Stimulated activated effector memory CD8-positive, alpha-beta T cell treated with anti-CD3 and anti-CD28 coated beads, Interleukin-12 subunit alpha, Interleukin-12 subunit beta, amount 100 ng/mL, for 72 hours (primary cell): ENCODE data around the gene CD40.

Source experiments
- ATAC-seq: fragments of 150-1000 bp; cut with Tn5 transposase; 2 replicates; pipeline ENCODE4 v1.10.0; 2021
- DNase-seq, 2 donors: peaks; one replicate each; pipeline ENCODE4 v3.0.0; 2021 to 2022; ENCODE audit warnings: low spot score in 2 of 2
- H3K27ac Mint-ChIP-seq: one replicate; pipeline ENCODE4 v1.8.0; 2022; ENCODE audit warnings: mild to moderate bottlenecking, mixed read lengths
- H3K36me3 Mint-ChIP-seq: one replicate; pipeline ENCODE4 v1.8.0; 2022; ENCODE audit warnings: mild to moderate bottlenecking, mixed read lengths
- H3K4me1 Mint-ChIP-seq: one replicate; pipeline ENCODE4 v1.8.0; 2022; ENCODE audit warnings: mixed read lengths
- H3K4me3 Mint-ChIP-seq: one replicate; pipeline ENCODE4 v1.8.0; 2022; ENCODE audit warnings: mild to moderate bottlenecking, mixed read lengths
- H3K9me3 Mint-ChIP-seq: one replicate; pipeline ENCODE4 v1.8.0; 2022; ENCODE audit warnings: mixed read lengths

Gene CD40

GRCh38 chr20:46164254-46164653, 46.1 kb downstream of the CD40 start:
- H3K9me3 Mint-ChIP-seq: no peaks in the 10 kb centered on the region
- no peaks in the 10 kb centered on the region for H3K4me1 Mint-ChIP-seq
- no peak overlapping the region for H3K4me3 Mint-ChIP-seq
- ATAC-seq (no peak), DNase-seq (no peak)
- no peaks in the 10 kb centered on the region for H3K36me3 Mint-ChIP-seq
- no peak overlapping the region for H3K27ac Mint-ChIP-seq

GRCh38 chr20:46167080-46167479, 49.0 kb downstream of the CD40 start:
- ATAC-seq (no peak), DNase-seq (no peak)
- Mint-ChIP-seq H3K4me3 (no peak overlapping the region), H3K9me3 (no peaks in the 10 kb centered on the region), H3K27ac (no peak overlapping the region), H3K36me3 (no peaks in the 10 kb centered on the region), H3K4me1 (peaks cover 10% of the 10 kb centered on the region)

GRCh38 chr20:46168438-46168837, 50.3 kb downstream of the CD40 start:
- no peak overlapping the region for H3K4me3 Mint-ChIP-seq
- ATAC-seq (no peak), DNase-seq (no peak)
- no peaks in the 10 kb centered on the region for H3K36me3 Mint-ChIP-seq
- no peaks in the 10 kb centered on the region for H3K9me3 Mint-ChIP-seq
- H3K4me1 Mint-ChIP-seq: peaks cover 10% of the 10 kb centered on the region
- no peak overlapping the region for H3K27ac Mint-ChIP-seq

GRCh38 chr20:46169245-46170171, 51.4 kb downstream of the CD40 start:
- DNase-seq (no peak), ATAC-seq (no peak)
- H3K4me1 Mint-ChIP-seq: peaks cover 10% of the 10 kb centered on the region
- no peak overlapping the region for H3K4me3 Mint-ChIP-seq
- H3K9me3 Mint-ChIP-seq: no peaks in the 10 kb centered on the region
- no peak overlapping the region for H3K27ac Mint-ChIP-seq
- H3K36me3 Mint-ChIP-seq: no peaks in the 10 kb centered on the region

- ATAC-seq (no peak), DNase-seq (no peak)
- Mint-ChIP-seq H3K27ac (no peak overlapping the region), H3K4me1 (peaks cover 10% of the 10 kb centered on the region), H3K4me3 (no peak overlapping the region), H3K9me3 (no peaks in the 10 kb centered on the region), H3K36me3 (no peaks in the 10 kb centered on the region)
Measured at GRCh38 chr20:46171476-46171875, 53.4 kb downstream of the CD40 start.

GRCh38 chr20:46171909-46172308, 53.8 kb downstream of the CD40 start:
- Mint-ChIP-seq H3K4me1 (peaks cover 10% of the 10 kb centered on the region), H3K36me3 (no peaks in the 10 kb centered on the region), H3K27ac (no peak overlapping the region), H3K4me3 (no peak overlapping the region), H3K9me3 (no peaks in the 10 kb centered on the region)
- DNase-seq (no peak), ATAC-seq (no peak)

- H3K27ac Mint-ChIP-seq: no peak overlapping the region
- peaks cover 10% of the 10 kb centered on the region for H3K4me1 Mint-ChIP-seq
- H3K4me3 Mint-ChIP-seq: no peak overlapping the region
- no peaks in the 10 kb centered on the region for H3K36me3 Mint-ChIP-seq
- H3K9me3 Mint-ChIP-seq: no peaks in the 10 kb centered on the region
- DNase-seq (no peak), ATAC-seq (no peak)
Measured at GRCh38 chr20:46172455-46172854, 54.3 kb downstream of the CD40 start.

GRCh38 chr20:46172961-46173536, 54.9 kb downstream of the CD40 start:
- Mint-ChIP-seq H3K27ac (no peak overlapping the region), H3K9me3 (no peaks in the 10 kb centered on the region), H3K4me3 (no peak overlapping the region), H3K36me3 (no peaks in the 10 kb centered on the region), H3K4me1 (peaks cover 10% of the 10 kb centered on the region)
- no peak for ATAC-seq
- DNase-seq: no peak

- DNase-seq (no peak), ATAC-seq (no peak)
- Mint-ChIP-seq H3K9me3 (no peaks in the 10 kb centered on the region), H3K27ac (no peak overlapping the region), H3K36me3 (no peaks in the 10 kb centered on the region), H3K4me1 (peaks cover 10% of the 10 kb centered on the region), H3K4me3 (no peak overlapping the region)
Measured at GRCh38 chr20:46173652-46174468, 55.7 kb downstream of the CD40 start.

- peak; percentile 84 for ATAC-seq
- peak; percentile 61 to 82 for DNase-seq
- Mint-ChIP-seq H3K9me3 (no peaks in the 10 kb centered on the region), H3K4me3 (no peak overlapping the region), H3K4me1 (peaks cover 10% of the 10 kb centered on the region), H3K27ac (no peak overlapping the region), H3K36me3 (no peaks in the 10 kb centered on the region)
Measured at GRCh38 chr20:46174469-46175126, 56.5 kb downstream of the CD40 start.

- DNase-seq: no peak
- Mint-ChIP-seq H3K4me3 (no peak overlapping the region), H3K4me1 (peaks cover 10% of the 10 kb centered on the region), H3K27ac (no peak overlapping the region), H3K36me3 (no peaks in the 10 kb centered on the region), H3K9me3 (no peaks in the 10 kb centered on the region)
- ATAC-seq: no peak
Measured at GRCh38 chr20:46175127-46175494, 57.0 kb downstream of the CD40 start.

- DNase-seq (no peak), ATAC-seq (no peak)
- H3K27ac Mint-ChIP-seq: no peak overlapping the region
- H3K36me3 Mint-ChIP-seq: no peaks in the 10 kb centered on the region
- no peaks in the 10 kb centered on the region for H3K9me3 Mint-ChIP-seq
- peaks cover 2% of the 10 kb centered on the region for H3K4me1 Mint-ChIP-seq
- H3K4me3 Mint-ChIP-seq: no peak overlapping the region
Measured at GRCh38 chr20:46176739-46177378, 58.7 kb downstream of the CD40 start.

- DNase-seq (no peak), ATAC-seq (no peak)
- Mint-ChIP-seq H3K4me1 (no peaks in the 10 kb centered on the region), H3K4me3 (no peak overlapping the region), H3K27ac (no peak overlapping the region), H3K9me3 (no peaks in the 10 kb centered on the region), H3K36me3 (no peaks in the 10 kb centered on the region)
Measured at GRCh38 chr20:46177768-46178167, 59.7 kb downstream of the CD40 start.

- no peak overlapping the region for H3K27ac Mint-ChIP-seq
- no peak overlapping the region for H3K4me3 Mint-ChIP-seq
- no peaks in the 10 kb centered on the region for H3K9me3 Mint-ChIP-seq
- H3K4me1 Mint-ChIP-seq: no peaks in the 10 kb centered on the region
- ATAC-seq: no peak
- no peak for DNase-seq
- no peaks in the 10 kb centered on the region for H3K36me3 Mint-ChIP-seq
Measured at GRCh38 chr20:46178891-46179290, 60.8 kb downstream of the CD40 start.
